Right lobe of liver (tissue), 6 donors: Measurements from ENCODE around the gene KRTAP10-10. TPM values are rescaled to one million over a fixed set of nuclear protein-coding genes. Genes with fewer than 3 reads are reported as not detected.
"Not testable (repeated sequence)": the region's sequence is repeated elsewhere in the genome, so short reads cannot be mapped to it uniquely, and the experiment has no call there.

Source experiments
- ATAC-seq, 4 donors: fragments of 200-7000 bp; cut with Tn5 transposase; one replicate each; pipeline ENCODE4 v1.9.1; 2020; ENCODE audit warnings: mild to moderate bottlenecking in 4 of 4, moderate library complexity in 4 of 4
- DNase-seq, 3 donors: peaks; one replicate each; pipeline ENCODE4 v3.0.0-alpha.2; 2020
- H3K27ac ChIP-seq, 3 donors: fragments of 200-600 bp; one replicate each; pipeline ENCODE4 v1.8.0; 2022
- H3K27me3 ChIP-seq, 2 donors: fragments of 200-600 bp; one replicate each; pipeline ENCODE4 v1.8.0; 2022
- H3K36me3 ChIP-seq, 4 donors: fragments of 200-600 bp; sonication (generic) in 1 of 4; one replicate each; pipeline versions ENCODE4 v1.5.1 to v1.8.0; 2017 to 2022; ENCODE audit warnings: control low read depth in 1 of 4
- H3K4me1 ChIP-seq, 4 donors: fragments of 200-600 bp; sonication (generic) in 1 of 4; one replicate each; pipeline versions ENCODE4 v1.5.1 to v1.8.0; 2017 to 2022; ENCODE audit warnings: control low read depth in 1 of 4
- H3K4me3 ChIP-seq, 3 donors: fragments of 200-600 bp; one replicate each; pipeline ENCODE4 v1.8.0; 2022
- H3K9me3 ChIP-seq, 4 donors: fragments of 200-600 bp; sonication (generic) in 1 of 4; one replicate each; pipeline versions ENCODE4 v1.5.1 to v1.8.0; 2017 to 2022; ENCODE audit warnings: control low read depth in 1 of 4
- CTCF ChIP-seq, 4 donors: fragments of 200-600 bp in 3 of 4; fragments of 450-650 bp in 1 of 4; IDR thresholded peaks; one replicate each; pipeline versions ENCODE4 v1.5.1 to v1.8.0; 2016 to 2022; ENCODE audit warnings: antibody characterized with exemption in 4 of 4, mild to moderate bottlenecking in 2 of 4
- POLR2A ChIP-seq: fragments of 450-650 bp; IDR thresholded peaks from one replicate; pipeline ENCODE4 v1.6.1; 2017; ENCODE audit warnings: antibody characterized with exemption, mild to moderate bottlenecking
- WGBS: methylation state at CpG from one replicate; pipeline ENCODE4 v1.1.6; 2018; ENCODE audit warnings: low coverage, low lambda C conversion rate; ENCODE audit not compliant: insufficient coverage; ENCODE audit errors: missing lambda C conversion rate; 5-methylcytosine and 5-hydroxymethylcytosine counted together
- intact Hi-C, 2 donors: fragments of 100-400 bp; cut with DNase I; formaldehyde crosslinking; loops; one replicate each; pipeline versions ENCODE4 v1.11.2 to v1.14.1; 2022
- total RNA-seq, 6 experiments: library from RNA; depleted of rRNA in 2 of 6; stranded (reverse); fragments of >200 nt in 2 of 6; fragmentation: NEBNext Ultra II Directional in 3 of 6; extraction: Animal tissue kit (Norgen Biotek cat#: 25700) in 3 of 6; gene quantifications; one replicate each; pipeline versions ENCODE4 v1.1.0 to v1.2.4, GENCODE V29; 2016 to 2023
- donor health status: DM: no; HTN: yes; CAD: no.
- donor health status: DM: no; HTN: no; CAD: no.
- donor health status: DM: no; HTN: no; CAD: no.
- donor health status: DM: no; HTN: yes; CAD: no.
- donor health status: DM: no; HTN: yes; CAD: no.

The KRTAP10-10 gene
- total RNA-seq, 6 experiments from 2014 or later = not detected

GRCh38 chr21:44684077-44684476, 46.9 kb downstream of the KRTAP10-10 start:
- no peaks in the 10 kb centered on the region for H3K4me1 ChIP-seq
- no peak for ATAC-seq
- no peak for TF ChIP-seq POLR2A
- no peak for TF ChIP-seq CTCF (IDR thresholded peaks at IDR 0.05)
- H3K27me3 ChIP-seq = no peaks in the 10 kb centered on the region
- intact Hi-C loops = no loop called here
- H3K4me3 ChIP-seq = no peak overlapping the region
- 47% methylated on average over 3 of the region's 7 CpGs for WGBS
- H3K9me3 ChIP-seq = no peaks in the 10 kb centered on the region
- DNase-seq = no peak
- H3K27ac ChIP-seq = no peak overlapping the region
- H3K36me3 ChIP-seq = no peaks in the 10 kb centered on the region

GRCh38 chr21:44684483-44684882, 47.3 kb downstream of the KRTAP10-10 start:
- H3K27me3 ChIP-seq = no peaks in the 10 kb centered on the region
- no peaks in the 10 kb centered on the region for H3K4me1 ChIP-seq
- intact Hi-C loops = no loop called here
- H3K9me3 ChIP-seq = no peaks in the 10 kb centered on the region
- H3K27ac ChIP-seq = no peak overlapping the region
- ATAC-seq (no peak), DNase-seq (no peak)
- H3K4me3 ChIP-seq = no peak overlapping the region
- TF ChIP-seq POLR2A (no peak), CTCF (IDR thresholded peaks at IDR 0.05) (no peak)
- WGBS = 77% methylated on average over 6 of the region's 6 CpGs
- H3K36me3 ChIP-seq = no peaks in the 10 kb centered on the region

GRCh38 chr21:44685050-44685449, 47.9 kb downstream of the KRTAP10-10 start:
- H3K27me3 ChIP-seq, H3K9me3 ChIP-seq, H3K4me1 ChIP-seq, DNase-seq, H3K4me3 ChIP-seq, H3K27ac ChIP-seq, H3K36me3 ChIP-seq, intact Hi-C loops: not testable (repeated sequence)
- no CpG with 5 or more reads among the region's 6 CpGs for WGBS
- ATAC-seq = peak in 1 of 4 donors; percentile 32

- Histone ChIP-seq H3K27me3 (no peaks in the 10 kb centered on the region), H3K27ac (no peak overlapping the region), H3K4me1 (no peaks in the 10 kb centered on the region), H3K36me3 (no peaks in the 10 kb centered on the region), H3K9me3 (no peaks in the 10 kb centered on the region), H3K4me3 (no peak overlapping the region)
- no peak for TF ChIP-seq CTCF (IDR thresholded peaks at IDR 0.05)
- TF ChIP-seq POLR2A = no peak
- 0% methylated on average over 2 of the region's 14 CpGs for WGBS
- no peak for DNase-seq
- intact Hi-C loops = no loop called here
- ATAC-seq = peak in 1 of 4 donors; percentile 18
Measured at GRCh38 chr21:44686000-44686781, 49.0 kb downstream of the KRTAP10-10 start.

- ATAC-seq (no peak), DNase-seq (no peak)
- TF ChIP-seq POLR2A (no peak), CTCF (IDR thresholded peaks at IDR 0.05) (no peak)
- H3K27me3 ChIP-seq = no peaks in the 10 kb centered on the region
- H3K4me3 ChIP-seq = no peak overlapping the region
- WGBS = 56% methylated on average over 14 of the region's 25 CpGs
- H3K9me3 ChIP-seq = no peaks in the 10 kb centered on the region
- no peak overlapping the region for H3K27ac ChIP-seq
- no peaks in the 10 kb centered on the region for H3K4me1 ChIP-seq
- H3K36me3 ChIP-seq = no peaks in the 10 kb centered on the region
- intact Hi-C loops = no loop called here
Measured at GRCh38 chr21:44686843-44687561, 49.8 kb downstream of the KRTAP10-10 start.
